Retina (tissue), 1 donor: ENCODE measurements around the gene TTLL10.

Experiments used
- DNase-seq: peaks from one replicate; pipeline ENCODE4 v3.0.0-alpha.2; 2016

TTLL10 gene

DNA sequence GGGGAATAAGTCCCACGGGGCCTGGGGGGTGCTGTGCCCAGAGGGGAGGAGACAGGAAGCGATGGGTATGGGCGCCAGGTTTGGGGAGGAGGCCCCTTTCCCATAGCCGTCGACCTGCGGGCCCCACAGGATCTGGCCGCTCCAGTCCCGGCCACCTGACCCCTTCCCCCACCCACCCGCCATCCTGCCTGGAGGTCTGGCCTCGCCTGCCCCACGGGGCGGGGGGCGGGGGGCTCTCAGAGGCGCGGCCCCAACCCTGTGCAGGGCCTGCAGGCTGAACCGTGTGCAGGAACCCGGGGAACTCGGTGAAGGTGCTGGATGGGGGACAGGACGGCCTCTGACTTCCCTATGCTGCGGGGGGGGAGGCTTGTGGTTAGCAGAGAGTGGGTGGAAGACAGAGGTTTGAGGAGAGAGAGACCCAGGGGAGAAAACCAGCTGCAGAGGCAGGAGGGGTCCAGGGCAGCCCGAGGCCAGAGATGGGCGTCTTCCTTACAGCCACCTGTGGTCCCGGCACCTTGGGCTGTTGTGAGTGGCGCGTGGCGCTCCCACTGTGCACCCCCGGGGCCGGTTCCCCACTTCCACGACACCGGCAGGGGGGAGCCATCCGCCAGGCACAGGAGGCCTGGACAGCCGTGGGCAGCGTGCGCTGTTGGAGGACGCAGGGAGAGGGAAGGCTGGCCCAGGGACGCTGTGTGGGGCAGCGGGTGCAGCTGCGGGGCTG is 35.2 kb downstream of the TTLL10 start:
- DNase-seq, result no peak

DNA sequence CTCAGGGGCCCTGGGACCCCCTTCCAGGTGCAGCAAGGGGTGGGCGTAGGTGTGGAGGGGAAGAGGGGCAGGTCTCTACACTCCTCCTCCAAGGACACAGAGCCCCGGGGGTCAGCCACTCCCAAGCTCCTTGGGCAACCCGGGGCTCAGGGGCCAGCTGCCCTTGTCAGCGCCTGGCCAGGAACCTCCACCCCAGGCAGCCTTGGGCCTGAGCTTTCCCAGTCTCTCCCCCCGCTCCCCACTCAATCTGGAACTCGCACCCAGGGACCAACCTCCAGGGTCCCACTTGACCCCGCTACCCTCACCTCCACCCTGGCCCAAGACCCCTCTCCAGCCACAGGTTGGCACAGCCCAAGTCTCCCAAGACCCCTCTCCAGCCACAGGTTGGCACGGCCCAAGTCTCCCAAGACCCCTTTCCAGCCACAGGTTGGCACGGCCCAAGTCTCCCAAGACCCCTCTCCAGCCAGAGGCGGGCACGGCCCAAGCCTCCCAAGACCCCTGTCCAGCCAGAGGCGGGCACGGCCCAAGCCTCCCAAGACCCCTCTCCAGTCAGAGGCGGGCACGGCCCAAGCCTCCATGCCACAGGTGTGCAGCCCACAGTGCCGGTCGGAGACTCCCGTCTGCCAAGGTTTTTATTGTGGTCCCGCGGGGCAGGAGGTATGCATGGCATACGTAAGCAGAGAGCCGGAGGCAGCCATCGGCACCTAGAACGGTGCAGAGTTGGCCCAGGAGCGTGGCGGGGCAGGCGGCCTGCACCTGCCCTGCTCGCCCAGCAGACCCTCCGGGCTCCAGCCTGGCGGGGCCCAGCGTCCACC is 37.3 kb downstream of the TTLL10 start:
- no peak for DNase-seq

DNA sequence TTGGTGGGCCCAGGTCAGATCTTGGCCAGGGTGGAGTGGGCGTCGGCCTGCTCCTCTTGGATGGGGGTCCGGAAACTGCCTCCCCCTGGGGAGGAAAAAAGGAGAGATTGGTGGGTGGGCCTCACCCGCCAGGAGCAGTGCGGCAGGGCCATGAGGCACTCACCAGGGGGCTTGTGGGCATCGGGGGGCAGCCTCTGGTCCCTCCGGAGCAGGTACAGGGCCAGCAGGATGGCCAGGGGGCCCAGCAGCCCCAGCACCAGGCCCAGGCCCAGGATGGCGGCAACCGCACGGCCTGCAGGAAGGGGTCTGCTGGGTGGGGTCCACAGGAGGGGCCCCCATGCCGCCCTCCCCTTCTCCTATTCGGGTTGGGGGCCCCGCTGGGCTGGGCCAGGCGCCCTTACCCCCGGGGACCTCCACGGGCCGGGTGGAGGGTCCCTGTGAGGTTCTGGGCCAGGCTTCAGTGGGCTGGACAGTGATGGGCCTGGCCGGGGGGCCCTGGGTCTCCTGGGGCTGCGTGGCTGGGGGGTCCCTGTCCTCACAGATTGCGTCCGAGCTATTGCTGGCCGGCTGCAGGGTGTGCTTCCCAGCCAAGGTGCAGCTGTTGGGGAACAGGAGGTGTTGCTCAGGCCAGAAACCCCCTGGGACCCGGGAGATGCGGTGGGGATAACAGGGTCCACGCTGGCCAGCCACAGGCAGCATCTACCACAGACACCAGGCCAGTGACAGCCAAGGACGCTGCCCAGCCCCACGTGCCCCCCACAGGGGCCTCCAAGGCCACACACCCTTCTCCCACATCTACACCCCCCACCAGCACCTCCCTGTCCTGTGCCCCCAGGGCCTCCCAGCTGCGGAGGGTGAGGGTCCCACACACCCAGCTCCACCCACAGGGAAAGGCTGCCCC is 38.1 kb downstream of the TTLL10 start:
- DNase-seq, result no peak

DNA sequence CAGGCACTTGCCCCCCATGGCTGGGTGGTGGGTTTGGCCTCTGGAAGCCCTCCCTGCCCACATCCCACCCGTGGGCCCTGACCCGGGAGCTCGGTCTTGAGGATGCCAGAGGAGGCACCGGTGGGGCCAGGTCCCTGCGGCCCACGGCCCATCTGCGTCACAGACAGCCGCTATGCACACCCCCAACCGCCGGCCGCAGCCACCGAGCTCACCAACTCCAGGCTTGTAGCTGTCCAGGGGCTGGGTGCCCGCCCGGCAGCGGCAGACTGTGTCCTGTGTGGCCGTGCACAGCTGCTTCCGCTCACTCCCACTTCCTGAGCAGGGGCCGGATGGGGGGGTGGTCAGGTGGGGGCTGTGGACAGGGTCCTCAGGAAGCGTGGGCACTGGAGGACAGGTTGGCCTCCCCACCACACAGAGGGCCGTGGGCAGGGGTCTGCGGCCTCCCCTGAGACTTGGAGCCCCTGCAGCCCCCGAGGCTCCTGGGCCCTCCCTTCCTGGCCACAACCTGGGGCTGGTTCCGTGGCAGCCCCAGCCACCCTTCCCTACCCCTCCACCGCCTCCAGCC is 39.2 kb downstream of the TTLL10 start:
- no peak for DNase-seq

DNA sequence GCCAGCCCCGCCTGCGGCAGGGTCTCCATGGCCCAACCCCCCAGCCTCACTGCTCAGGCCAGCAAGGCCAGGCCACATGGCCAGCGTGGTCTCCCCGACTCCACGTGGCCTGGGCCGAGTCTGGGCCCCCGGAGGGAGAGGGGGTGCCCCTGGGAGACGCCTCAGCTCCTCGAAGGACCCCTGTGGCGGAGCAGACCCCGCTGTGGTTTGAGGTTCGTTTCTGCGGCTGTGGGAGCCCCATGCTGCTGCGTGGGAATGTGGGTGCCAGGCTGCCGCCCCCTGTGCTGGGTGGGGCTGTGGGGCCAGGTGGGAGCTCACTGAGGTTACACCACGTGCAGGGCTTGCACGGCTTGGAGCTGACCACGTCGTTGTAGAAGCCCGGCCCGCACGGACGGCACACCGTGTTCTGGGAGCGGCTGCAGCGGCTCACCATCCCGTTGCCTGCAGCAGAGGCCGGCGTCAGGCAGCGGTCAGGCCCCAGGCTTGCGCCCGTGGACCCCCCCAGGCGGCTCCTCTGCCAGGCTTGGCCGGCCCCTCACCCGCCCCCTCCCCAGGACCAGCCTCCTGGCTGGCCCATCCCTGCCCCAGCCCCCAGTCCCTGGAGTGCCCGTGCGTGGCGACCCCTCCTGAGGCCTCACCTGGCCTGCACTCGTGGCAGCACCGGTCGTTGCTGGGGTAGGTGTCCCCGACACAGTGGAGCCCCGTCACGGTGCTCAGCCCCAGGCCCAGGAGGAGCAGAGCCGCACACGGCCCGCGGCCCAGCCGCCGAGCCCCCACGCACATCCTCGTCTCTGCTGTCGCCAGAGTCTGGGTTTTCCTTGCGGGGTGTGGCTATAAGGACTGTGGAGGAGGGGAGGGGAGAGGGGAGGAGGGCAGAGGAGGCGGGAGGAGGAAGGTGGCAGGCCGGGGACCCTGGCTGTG is 39.9 kb downstream of the TTLL10 start, which contains the start of gene TNFRSF4:
TNFRSF4 (minus strand) TSS at position 809 of the 921 bp plus-strand sequence; CDS start at position 783, 26 bp downstream.
- no peak for DNase-seq

DNA sequence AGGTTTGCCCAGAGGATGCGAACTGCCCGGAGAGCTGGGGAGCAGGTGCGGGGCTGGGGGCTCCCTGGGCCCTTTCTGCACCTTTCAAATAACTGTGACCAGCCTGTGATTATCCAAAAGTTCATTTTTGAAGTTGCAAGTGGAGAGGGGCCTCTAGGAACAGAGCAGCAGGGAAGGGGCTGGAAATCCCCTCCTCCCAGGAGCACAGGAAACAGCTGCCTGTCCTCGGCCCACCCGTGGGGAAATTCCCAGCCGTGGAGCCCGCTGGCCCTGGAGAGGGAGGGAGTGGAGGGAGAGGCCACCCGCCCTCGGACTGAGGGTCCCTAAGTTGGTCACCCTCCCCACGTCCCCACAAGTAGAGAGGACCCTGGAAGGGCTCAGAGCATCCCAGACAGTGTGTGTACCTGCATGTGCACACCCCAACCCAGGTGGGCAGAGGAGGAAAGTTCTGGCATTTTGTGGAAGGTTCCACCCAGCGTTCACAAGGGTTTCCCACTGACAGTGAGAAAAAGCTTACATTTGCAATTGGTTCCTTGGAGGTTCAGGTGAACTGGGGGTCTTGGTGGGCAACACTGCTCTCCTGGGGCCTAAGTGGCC is 41.5 kb downstream of the TTLL10 start:
- DNase-seq, result no peak

DNA sequence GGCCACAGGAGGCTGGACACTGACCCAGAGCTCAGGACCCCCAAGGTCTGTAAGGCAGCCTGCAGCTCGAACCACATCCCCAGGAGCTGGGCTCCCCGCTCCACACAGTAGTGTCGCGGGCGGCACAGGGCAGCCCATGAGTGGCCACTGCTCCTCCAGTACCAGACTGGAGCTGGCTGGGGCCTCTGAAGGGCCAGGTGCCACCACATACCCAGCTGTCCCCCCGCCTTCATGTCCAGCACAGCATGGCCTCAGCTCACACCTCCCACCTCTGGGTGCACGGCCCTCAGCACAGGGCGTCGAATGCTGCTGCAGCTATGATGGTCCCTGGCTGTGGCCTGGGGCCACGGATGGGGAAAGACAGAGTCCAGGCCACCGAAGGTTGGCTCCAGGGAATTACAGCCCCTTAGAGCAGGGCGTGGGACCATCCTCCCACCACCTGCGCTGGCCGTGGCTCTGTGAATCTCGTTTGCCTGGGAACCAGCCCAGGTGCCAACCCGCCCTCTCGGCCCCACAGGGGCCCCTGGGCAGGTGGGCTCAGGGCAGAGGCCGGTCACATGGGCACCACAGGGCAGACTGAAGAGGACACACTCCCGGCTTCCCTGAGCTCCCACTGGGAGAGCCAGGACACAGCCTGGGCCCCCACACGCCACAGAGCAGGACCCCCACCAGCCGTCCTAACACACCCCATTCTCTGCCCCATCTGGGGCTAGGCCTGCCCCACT is 42.4 kb downstream of the TTLL10 start:
- DNase-seq, result no peak

DNA sequence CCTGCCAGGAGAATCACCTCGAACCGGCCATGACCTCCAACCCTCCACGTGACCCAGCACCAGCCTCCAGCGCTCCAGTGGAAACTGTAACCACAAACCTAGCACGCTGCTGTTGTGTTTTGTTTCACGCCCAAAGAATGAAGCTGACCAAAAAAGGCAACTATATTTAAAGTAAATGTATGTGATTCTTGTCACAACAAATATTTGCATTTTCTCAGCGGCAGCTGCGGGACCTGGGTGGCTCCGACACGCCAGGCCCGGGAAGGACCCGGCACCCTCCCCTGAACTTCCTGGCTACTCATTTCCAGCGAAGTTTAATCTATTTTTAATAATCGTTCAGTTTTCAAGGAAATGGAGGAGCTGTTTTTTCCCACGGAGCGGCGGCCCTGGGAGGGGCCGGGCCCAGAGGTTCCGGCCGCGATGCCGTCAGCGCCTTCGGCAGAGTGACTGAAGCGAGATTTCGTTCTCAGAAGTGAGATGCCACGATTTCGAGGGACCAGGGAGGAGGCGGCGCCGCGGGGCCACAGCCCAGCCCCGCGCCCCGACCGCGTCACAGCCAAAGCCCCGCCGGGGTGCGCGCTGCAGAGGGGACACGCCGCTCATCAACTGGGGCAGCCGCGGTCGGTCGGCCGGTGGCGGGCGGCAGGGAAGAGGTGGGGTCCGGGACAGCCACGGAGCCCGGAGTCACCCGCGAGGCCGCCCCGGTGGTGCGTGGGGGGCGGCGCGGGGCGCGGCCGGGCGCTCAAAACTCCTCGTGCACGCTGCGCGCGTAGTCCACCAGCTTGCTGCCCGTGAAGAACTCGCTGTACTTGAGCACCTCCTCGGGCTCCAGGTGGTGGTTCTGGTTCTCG is 43.3 kb downstream of the TTLL10 start:
- no peak for DNase-seq

DNA sequence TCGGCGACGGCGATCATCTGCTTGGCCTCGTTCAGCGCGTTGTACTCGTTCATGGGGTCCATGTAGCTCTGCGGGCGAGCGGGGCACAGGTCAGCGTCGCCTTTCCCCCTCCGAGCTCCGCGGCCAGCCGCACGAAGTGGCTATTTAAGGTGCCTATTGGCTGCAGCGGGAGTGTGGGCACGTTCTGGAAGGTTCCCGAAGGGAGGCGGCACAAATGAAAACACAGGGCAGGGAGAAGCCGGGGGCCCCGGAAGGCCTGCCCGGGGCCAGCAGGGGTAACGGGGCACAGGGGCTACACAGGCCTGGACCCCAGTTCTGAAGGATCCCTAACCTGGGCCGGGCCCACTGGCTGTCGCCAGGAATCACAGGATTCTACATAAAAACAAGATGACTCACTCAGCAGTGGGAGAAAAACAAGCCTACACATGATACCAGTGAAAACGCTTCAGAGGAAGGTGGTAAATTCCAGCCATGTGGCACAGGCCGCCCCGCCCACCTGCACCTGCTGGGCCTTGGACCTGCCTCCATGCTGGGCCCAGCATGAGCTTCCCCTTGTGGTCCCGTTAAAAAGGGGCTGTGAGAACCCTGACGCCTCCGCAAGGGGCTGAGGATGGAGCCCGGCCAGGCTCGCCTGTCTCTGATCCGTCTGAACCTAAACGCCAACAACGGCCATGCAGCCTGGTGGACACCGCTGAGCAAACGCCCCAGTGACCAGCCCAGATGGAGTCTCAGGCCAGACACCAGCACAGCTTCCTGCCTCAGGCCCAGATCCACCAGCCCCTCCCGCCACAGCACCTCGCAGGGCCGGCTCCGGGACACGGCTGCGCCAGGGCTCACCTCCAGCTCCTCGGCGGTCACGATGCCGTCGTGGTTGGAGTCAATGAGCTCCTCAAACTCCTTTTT is 44.2 kb downstream of the TTLL10 start:
- DNase-seq, result no peak

DNA sequence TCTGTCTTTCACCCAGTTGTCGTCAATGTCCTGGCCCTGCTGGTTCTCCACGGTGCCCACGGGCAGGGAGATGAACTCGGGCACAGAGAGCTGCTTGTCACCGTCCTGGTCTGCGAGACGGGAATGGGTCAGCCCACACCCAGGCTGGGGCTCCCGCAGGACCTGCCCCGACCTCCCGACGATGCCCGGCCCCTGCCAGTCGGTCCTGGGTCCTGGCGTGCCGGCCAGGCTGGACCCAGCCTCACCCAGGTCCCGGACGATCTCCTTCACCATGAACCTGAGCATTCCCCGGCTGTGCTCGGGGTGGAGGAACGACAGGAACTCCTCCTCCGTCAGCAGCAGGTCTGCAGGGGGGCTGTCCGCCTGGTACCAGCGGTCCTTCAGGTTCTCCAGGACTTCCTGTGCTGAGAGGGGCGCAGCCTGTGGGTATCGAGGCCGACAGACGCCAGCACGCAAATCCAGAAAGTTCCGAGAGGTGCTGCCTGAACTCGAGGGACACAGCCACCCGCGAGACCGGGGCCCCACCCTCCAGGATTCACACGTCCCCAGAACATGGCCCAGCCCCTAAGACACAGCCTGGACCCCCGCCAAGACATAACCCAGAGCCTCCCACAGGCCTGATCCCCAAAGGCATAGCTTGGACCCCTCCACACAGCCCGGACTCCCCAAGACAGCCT is 45.0 kb downstream of the TTLL10 start:
- DNase-seq, result no peak

DNA sequence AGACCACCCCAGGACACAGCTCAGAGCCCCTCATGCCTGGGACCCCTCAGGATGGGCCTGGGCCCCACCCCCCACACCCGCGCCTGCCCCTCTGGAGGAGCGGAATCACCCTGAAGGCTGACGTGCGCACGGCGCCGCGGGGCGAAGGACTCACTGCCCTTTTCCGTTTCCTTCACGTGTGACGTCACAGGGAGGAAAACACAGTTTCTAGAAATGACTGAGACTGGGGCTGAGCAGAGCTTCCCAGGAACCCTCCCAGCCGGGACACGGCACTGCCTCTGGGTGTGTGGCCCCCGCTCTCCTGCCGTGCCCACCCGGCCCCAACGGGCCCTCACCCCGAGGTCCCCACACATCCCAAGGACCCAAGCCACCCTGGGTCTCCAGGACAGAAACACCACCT is 45.7 kb downstream of the TTLL10 start:
- no peak for DNase-seq

DNA sequence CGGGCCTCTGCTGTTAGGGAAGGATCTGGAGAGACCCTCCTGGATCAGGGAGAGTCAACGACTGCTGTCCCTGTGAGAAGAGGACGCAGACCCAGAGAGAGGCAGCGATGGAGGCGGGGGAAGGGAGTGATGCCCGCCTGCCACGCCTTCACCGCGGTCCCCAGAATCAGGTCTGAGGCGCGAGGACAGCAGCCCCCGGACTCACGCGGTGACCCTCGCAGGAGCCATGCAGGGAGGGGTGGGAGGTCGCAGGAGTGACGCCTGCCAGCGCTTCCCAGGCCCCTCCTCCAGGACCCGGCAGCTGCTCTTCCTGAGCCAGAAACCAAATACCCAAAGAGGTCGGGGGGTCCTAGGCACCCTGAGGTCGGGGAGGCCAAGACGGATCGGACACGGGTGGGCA is 46.5 kb downstream of the TTLL10 start:
- DNase-seq, result no peak

DNA sequence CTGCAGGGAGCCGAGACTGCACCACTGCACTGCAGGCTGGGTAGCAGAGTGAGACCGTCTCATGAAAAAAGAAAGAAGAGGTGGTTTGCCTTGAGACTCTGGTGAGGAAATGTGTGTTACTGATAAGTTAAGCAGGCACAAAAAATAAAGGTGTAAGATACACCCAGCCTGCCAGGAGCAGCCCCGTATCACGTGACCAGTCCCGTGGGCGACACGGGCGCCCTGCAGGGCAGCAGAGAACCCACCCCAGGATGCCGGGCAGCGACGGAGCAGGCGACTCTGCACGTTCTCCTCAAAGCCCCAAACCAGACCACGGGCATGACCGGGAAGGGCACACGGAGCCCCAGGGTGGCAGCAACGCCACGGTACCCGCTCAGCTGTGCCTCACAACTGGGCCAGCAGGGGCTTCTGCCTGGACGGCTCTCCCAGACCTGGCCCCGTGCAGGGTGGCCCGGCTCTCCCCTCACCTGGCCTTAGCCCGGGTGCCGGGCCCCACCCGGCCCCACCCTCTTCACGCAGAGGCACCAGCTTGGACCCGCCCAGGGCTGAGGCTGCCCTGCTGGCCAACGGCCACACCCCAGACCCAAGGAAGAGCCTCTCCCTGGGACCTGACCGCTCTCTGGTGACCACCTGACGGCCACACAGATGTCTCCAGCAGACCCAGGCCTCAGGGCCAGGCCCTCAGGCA is 48.4 kb downstream of the TTLL10 start:
- DNase-seq, result no peak

DNA sequence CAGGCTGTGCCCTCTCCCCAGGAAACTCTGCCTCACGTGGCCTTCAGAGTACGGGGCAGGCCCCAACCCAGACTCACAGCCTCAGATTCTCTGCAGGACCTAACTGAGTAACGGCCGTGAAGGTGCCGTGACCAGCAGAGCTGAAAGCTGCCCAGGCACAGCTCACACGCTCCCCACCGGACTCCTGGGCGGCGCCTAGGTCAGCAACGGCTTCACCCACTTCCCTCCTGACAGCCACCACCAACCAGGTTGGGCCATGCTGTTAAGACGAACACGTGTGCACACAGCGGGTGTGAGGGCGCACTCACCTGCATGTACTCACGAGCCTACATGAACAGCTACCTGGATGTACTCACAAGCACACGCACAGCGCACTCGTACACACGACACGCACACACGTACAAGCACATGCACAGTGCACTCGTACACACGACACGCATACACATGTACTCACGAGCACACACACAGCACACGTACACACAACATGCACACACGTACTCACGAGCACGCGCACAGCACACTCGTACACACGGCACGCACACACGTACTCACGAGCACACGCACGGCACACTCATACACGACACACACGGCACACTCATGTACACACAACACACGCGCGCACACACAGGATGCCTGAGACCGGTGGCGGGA is 49.0 kb downstream of the TTLL10 start:
- DNase-seq, result no peak

DNA sequence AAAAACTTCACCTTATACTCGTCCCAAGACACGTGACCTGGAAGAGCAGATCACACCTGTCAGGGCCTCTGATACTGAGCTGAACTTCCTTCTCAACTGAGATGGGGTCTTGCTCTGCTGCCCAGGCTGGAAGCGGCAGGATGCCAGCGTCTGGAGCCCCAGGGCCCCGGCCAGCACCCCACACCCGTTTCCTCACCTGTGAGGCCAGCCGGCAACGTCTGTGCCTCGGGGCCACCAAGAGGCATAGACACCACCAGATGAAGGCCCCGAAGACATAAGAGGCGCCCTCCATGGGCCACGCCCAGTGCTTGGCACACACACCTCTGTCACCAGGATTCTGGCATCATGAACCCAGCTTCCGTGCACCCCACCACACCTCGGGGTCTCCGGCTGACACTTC is 49.6 kb downstream of the TTLL10 start:
- no peak for DNase-seq

DNA sequence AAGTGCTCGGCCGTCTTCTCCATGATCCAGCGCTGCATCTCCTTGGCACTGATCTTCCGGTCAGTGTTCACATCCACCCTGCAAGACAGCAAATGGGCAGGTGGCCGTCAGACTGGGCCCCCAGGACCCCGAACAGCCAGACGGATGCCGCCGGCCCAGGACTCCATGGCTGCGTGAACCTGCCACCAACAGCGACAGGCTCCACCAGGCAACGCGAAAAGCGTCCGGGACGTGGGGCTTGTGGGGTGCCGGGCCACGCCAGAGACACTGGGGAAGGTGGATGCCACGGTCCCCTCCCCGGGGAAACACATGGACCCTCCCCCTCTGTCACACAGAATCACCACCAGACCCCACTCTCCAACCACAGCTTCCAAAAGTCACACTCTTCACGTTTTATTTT is 50.2 kb downstream of the TTLL10 start:
- DNase-seq, result no peak
